A172 (cell line): ENCODE measurements around the gene SENP7. TPM values are rescaled to one million over a fixed set of nuclear protein-coding genes. Genes with fewer than 3 reads are reported as not detected.
"Not testable (repeated sequence)": the region's sequence is repeated elsewhere in the genome, so short reads cannot be mapped to it uniquely, and the experiment has no call there.

Experiments
- DNase-seq: peaks from one replicate; pipeline ENCODE4 v3.0.0-alpha.2; 2015; ENCODE audit warnings: low spot score
- total RNA-seq: library from RNA; depleted of rRNA; stranded (reverse); fragments of >200 nt; shearing (Covaris generic); gene quantifications from 2 replicates; pipeline ENCODE4 v1.2.3, GENCODE V29; 2014

Gene SENP7
- total RNA-seq, 1 experiment from 2014 or later, result 23.6 TPM

DNA sequence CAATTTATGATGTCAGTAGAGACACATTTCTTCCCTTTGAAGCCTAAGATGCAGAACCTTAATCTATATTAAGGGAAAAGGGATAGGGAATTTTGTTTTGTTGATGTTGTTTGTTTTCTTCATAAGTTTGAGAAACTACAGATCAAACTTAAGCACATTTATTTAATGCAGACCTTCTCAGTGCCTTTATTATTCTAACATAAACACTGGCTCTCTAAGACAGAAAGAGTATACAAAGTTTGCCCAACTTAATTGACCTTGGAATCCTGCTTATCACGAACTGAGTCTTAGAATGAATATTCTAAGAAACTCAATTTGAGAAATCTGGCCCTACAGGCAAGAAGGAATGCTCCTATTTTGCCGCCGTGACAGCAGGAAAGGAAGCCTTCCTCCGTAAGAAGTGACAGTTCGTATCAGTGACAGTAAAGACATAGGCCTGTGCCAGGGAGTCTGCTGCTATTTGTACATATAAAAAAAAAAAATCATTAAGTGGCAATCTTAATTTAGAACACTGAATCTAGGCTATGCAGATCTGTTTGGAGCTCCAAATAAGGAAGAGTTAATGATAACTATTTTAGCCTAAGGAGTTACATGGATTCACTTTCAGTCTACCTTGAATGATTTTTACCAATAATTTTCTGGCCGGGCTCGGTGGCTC lies 183.9 kb downstream of the SENP7 start:
- no peak for DNase-seq

DNA sequence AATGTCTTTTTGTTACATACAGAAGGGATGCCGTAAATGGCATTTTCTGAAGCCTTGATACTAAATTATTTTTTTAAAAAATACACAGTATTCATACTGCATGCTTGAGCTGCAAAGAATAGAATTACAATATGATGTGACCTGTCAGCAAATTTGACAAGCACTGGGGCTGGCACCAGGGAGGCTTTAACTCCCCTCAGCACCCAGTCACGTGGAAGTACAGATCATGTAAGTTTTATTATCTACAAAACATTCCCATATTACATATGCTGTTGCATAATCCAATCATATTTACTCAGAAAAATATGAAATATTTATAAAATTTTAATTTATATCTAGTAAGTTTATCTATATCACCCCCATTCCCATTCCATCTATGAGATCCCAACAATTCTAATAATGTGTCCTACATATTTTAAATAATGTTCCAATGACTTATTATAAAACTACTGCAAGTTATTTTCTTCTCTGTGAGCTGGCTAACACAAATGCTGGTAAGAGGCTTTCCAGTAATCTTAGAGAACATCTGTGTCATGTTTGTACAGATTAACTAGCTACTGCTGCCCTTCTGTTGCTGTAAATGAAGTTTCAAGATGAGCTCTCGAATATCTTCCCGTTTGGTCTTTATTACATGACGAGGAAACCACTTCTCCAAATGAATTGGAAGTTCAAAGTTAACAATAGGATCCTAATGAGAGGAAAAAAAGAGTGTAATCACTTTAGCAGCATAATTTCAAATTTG lies 187.4 kb downstream of the SENP7 start:
- DNase-seq, result no peak

DNA sequence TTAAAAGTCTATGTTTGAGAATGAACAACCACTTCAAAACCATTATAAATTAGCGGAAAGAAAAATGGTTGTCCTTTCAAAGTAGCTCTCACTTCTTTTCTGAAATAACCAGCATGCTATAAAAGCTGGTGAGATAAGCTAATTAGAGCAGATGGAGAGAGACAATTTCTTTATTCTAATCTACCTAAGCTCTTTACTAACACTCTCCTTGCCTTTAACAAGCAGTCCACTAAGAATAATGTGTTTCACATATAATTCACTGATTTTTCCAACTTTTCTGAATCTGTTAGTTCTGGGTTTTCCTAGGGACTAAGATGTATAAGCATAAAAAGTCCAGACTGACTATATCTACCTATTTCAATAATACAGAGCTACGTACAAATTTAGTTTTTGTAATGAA lies 192.5 kb downstream of the SENP7 start, which contains the start of gene IMPG2:
Gene IMPG2, minus strand, starts transcription at position 101 of the 400 bp plus-strand sequence. CDS start 203 bp downstream, outside the sequence.
- DNase-seq, result no peak

- DNase-seq, result no peak
Measured at GRCh38 chr3:101319531-101319930, 193.5 kb downstream of the SENP7 start.

GRCh38 chr3:101312545-101312944 lies 200.5 kb downstream of the SENP7 start:
- DNase-seq, result no peak

DNA sequence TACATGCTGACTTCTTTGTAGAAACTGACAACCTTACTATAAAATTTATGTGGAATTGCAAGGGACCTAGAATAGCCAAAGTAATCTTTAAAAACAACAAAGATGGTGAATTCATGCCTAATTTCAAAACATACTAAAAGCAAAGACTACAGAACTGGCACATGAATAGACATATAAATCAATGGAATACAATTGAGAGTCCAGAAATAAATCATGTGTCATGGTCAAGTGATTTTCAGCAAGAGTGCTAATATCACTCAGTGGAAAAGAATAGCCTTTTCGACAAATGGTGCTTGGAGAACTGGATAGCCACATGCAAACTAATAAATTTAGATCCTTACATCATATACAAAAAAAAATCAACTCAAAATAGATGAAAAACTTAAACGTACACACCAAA lies 201.3 kb downstream of the SENP7 start:
- no peak for DNase-seq

DNA sequence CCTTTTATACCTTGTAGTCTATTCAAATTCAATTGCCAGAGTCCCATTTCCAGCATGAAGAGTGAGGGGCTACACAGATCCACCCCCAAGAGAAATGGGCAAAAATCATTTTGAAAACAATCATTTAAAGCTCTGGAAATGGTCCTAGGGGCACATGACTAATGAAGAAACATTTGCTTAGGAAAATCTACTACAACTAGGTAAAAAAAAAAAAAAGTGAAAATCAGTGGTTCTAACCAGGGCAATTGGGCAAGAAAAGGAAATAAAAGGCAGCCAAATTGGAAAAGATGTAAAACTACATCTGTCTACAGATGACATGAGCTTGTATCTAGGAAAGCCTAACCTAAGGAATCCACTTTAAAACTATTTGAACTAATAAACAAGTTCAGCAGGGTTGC lies 202.0 kb downstream of the SENP7 start:
- DNase-seq, result no peak

GRCh38 chr3:101308147-101308772 lies 204.8 kb downstream of the SENP7 start:
- not testable (repeated sequence) for DNase-seq

DNA sequence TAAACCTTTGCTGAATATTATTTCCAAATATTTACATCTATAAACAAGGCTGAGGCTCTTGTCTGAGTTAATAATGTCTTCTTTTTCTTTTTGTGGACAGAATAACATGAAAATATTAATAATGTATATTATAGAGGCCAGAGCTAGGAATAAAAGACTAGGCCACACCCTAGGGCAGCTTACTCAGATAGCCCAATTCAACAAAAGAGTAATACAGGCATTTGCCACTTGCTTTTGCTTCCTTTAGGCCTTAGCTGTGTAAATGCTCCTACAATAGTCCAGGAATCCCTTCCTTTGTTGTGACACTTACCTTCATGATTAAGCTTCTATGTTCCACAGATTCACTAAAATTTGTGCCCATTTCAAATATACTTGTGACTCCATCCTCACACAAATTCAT lies 209.2 kb downstream of the SENP7 start:
- no peak for DNase-seq

GRCh38 chr3:101303089-101303731 lies 209.8 kb downstream of the SENP7 start:
- no peak for DNase-seq

- no peak for DNase-seq
Measured at GRCh38 chr3:101300073-101300472, 212.9 kb downstream of the SENP7 start.

GRCh38 chr3:101292027-101292426 lies 221.0 kb downstream of the SENP7 start:
- no peak for DNase-seq

DNA sequence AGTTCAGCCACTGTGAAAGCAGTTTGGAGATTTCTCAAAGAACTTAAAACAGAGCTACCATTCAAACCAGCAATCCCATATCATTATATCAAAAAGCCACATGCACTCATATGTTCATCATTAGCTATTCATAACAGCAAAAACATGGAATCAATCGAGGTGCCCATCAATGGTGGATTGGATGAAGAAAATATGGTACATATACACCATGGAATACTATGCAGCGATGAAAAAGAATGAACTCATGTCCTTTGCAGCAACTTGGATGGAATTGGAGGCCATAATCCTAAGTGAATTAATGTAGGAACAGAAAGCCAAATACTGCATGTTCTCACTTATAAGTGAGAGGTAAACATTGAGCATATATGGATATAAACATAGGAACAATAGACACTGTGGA lies 224.7 kb downstream of the SENP7 start:
- DNase-seq, result no peak

DNA sequence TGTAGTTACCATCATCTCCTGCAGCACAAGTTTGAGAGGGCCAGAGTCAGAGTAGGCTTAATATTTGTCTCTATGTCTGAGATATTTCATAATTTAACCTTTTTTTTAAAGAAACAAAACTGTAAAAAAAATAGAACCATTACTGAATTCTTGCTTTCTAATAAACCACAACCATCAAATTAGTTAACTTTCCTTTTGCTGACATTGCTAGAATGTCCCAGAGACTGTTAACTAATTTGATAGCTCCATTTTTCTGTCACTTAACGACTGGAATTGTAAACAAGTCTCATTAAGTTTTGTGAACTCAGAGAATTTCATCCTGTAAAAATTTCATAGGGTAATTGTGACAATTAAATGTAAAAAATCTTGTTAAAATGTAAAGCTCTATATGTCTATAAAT lies 228.3 kb downstream of the SENP7 start:
- no peak for DNase-seq

DNA sequence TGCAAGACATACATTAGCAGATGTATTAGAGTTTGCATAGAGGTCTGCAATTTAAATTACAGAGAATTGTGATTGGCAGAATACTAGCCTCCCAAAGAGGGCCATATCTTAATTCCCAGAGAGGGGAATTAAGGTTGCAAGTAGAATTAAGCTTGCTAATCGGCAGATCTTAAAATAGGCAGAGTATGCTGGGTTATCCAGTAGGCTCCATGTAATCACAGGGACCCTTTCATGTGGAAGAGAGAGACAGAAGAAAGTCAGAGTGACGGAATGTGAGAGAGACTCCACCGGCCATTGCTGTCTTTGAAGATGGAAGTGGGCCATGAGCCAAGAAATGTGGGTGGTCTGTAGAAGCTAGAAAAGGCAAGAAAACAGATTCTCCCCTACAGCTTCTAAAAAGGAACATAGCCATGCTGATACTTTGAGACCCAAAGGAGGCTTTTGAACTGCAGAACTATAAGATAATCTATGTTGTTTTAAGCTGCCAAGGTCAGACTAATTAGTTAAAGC lies 231.4 kb downstream of the SENP7 start:
- DNase-seq, result no peak

DNA sequence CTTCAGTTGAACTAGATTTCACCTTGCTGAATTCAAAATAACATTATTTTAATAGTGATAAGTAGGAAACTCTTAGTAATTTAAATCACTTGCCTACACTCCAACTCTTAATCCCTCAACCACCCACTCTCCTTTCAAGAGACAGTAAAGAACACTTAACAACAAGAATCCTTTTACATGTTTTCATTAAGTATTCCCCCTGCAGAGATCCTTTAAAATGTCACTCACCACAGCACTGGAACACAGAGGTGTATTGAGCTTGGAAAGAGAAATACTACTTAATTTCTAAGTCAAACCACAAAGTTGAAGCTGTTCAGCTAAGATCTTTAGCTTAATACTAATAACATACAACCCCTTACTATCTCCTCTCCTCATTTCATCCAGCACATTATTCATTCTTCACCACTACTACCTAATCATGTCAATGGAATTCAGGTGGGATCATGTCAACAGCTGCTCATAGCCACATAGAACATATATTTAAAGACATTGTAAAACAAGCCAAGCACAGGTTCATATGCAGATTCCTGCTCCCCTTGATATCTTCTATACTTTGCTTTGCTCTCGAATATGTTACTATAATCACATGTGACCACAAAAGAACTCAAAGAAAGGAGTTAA lies 233.1 kb downstream of the SENP7 start:
- DNase-seq, result no peak

DNA sequence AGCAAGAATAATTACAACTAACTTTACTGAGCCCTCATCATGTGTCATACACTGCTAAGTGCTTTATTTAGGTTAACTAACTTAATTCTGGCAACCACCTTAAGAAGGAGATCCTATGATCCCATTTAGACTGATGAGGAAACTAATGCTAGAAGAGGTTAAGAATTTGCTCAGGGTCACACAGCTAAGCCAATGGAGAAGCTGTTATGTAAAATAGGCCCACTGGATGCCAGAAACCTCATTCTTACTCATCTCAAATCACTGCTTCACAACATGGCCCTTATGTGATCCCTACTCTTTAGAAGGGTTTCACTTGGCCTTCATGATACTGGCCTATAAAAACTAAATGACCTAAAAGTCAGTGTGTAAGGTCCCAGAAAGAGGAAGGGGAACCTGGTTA lies 233.8 kb downstream of the SENP7 start:
- DNase-seq, result no peak

DNA sequence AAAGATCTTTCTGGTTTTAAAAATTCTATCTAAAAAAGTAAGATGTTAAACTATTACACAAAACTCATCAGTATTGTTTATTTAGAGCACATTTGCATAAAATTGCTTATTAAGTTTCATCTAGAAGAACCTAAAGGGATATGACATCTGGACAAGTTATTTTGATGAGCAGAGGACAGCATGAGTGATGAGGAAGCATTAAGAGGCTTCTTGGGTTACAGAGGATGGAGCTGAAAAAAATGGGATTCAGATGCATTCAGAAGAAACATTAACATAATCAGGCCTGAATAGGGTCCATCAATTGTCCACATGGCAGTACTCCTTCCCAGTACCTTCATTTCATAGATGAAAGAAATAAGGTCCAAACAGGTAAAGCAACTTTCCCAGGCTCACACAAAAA lies 234.3 kb downstream of the SENP7 start:
- DNase-seq, result no peak
